GM18505 (cell line): ENCODE data around the gene ATF7IP2.
"Not testable (repeated sequence)": the region's sequence is repeated elsewhere in the genome, so short reads cannot be mapped to it uniquely, and the experiment has no call there.

Source experiments
- ATAC-seq: cut with Tn5 transposase; IDR thresholded peaks from one replicate; pipeline ENCODE4 v1.9.1; 2021; ENCODE audit not compliant: unreplicated experiment
- POLR2A ChIP-seq: IDR thresholded peaks from 4 replicates; pipeline ENCODE4 v1.6.1; 2011; ENCODE audit warnings: borderline replicate concordance; ENCODE audit not compliant: insufficient read depth, insufficient read length; ENCODE audit errors: extremely low read depth

The ATF7IP2 gene

GRCh38 chr16:10465821-10466220 lies 80.0 kb downstream of the ATF7IP2 start:
- no peak for TF ChIP-seq POLR2A
- no peak for ATAC-seq

GRCh38 chr16:10466313-10466712 lies 80.5 kb downstream of the ATF7IP2 start:
- ATAC-seq = no peak
- no peak for TF ChIP-seq POLR2A

- no peak for ATAC-seq
- no peak for TF ChIP-seq POLR2A
Observed at GRCh38 chr16:10466861-10467260, 81.0 kb downstream of the ATF7IP2 start.

- not testable (repeated sequence) for ATAC-seq
Observed at GRCh38 chr16:10476636-10477035, 90.8 kb downstream of the ATF7IP2 start.

- ATAC-seq = no peak
- no peak for TF ChIP-seq POLR2A
Observed at GRCh38 chr16:10480151-10480550, 94.3 kb downstream of the ATF7IP2 start.

- ATAC-seq = no peak
- TF ChIP-seq POLR2A = no peak
Observed at GRCh38 chr16:10485159-10485558, 99.3 kb downstream of the ATF7IP2 start.

- ATAC-seq = no peak
- no peak for TF ChIP-seq POLR2A
Observed at GRCh38 chr16:10485698-10486382, 100.0 kb downstream of the ATF7IP2 start.

GRCh38 chr16:10490141-10490540 lies 104.3 kb downstream of the ATF7IP2 start:
- ATAC-seq = no peak
- TF ChIP-seq POLR2A = no peak

GRCh38 chr16:10493276-10493675 lies 107.4 kb downstream of the ATF7IP2 start:
- no peak for ATAC-seq
- TF ChIP-seq POLR2A = no peak

- ATAC-seq = no peak
- TF ChIP-seq POLR2A = no peak
Observed at GRCh38 chr16:10494343-10495030, 108.6 kb downstream of the ATF7IP2 start.

GRCh38 chr16:10495031-10495345 lies 109.1 kb downstream of the ATF7IP2 start:
- no peak for ATAC-seq
- TF ChIP-seq POLR2A = no peak

GRCh38 chr16:10497132-10498101 lies 111.6 kb downstream of the ATF7IP2 start:
- no peak for ATAC-seq
- no peak for TF ChIP-seq POLR2A

GRCh38 chr16:10500582-10500981 lies 114.7 kb downstream of the ATF7IP2 start:
- no peak for ATAC-seq
- TF ChIP-seq POLR2A = no peak
